A673 (cell line): ENCODE measurements around the gene RNF215. TPM values are rescaled to one million over a fixed set of nuclear protein-coding genes. Genes with fewer than 3 reads are reported as not detected.

Experiments used
- BruUV-seq: library from RNA; stranded (reverse); fragments of 400-500 nt; replicated peaks from 2 replicates; lab custom pipeline; 2021; lab: Mats Ljungman, UMichigan
- CTCF ChIA-PET: fragments of 300-600 bp; sonication (Branson Sonifier 250); formaldehyde crosslinking; loops from one replicate; lab custom pipeline; 2022; ENCODE audit warnings: antibody characterized with exemption; lab: Charles Lee
- POLR2A ChIA-PET: fragments of 300-600 bp; sonication (Branson Sonifier 250); formaldehyde crosslinking; loops from one replicate; lab custom pipeline; 2022; ENCODE audit warnings: antibody characterized with exemption; ENCODE audit not compliant: low non-redundant PET; lab: Charles Lee
- DNase-seq: peaks from one replicate; pipeline ENCODE4 v3.0.0-alpha.2; 2015; ENCODE audit warnings: low spot score
- H3K27ac ChIP-seq: fragments of 200-600 bp; sonication (generic); 2 replicates; pipeline ENCODE4 v1.5.1; 2016; ENCODE audit warnings: mixed run types, low read depth, mild to moderate bottlenecking, mixed read lengths, antibody characterized with exemption, low read length; ENCODE audit not compliant: poor library complexity, severe bottlenecking
- H3K27me3 ChIP-seq: fragments of 200-600 bp; sonication (generic); replicated peaks from 2 replicates; pipeline ENCODE4 v1.6.1; 2017; ENCODE audit warnings: mixed run types, low read depth, mild to moderate bottlenecking, mixed read lengths, antibody characterized with exemption, low read length; ENCODE audit not compliant: insufficient read depth, poor library complexity
- H3K36me3 ChIP-seq: fragments of 200-600 bp; sonication (generic); 2 replicates; pipeline ENCODE4 v1.6.1; 2016; ENCODE audit warnings: mixed run types, mild to moderate bottlenecking, mixed read lengths, antibody characterized with exemption, low read length; ENCODE audit not compliant: insufficient read depth, poor library complexity, severe bottlenecking
- H3K4me1 ChIP-seq: fragments of 200-600 bp; sonication (generic); 2 replicates; pipeline ENCODE4 v1.6.1; 2017; ENCODE audit warnings: mixed run types, mild to moderate bottlenecking, mixed read lengths, antibody characterized with exemption, low read length; ENCODE audit not compliant: insufficient read depth, poor library complexity, severe bottlenecking
- H3K4me3 ChIP-seq: fragments of 200-600 bp; sonication (generic); 2 replicates; pipeline ENCODE4 v1.5.1; 2016; ENCODE audit warnings: low read depth, mixed run types, mild to moderate bottlenecking, mixed read lengths, low read length; ENCODE audit not compliant: poor library complexity, severe bottlenecking
- H3K9me3 ChIP-seq: fragments of 200-600 bp; sonication (generic); 2 replicates; pipeline ENCODE4 v1.6.1; 2016; ENCODE audit warnings: mixed run types, low read depth, mild to moderate bottlenecking, mixed read lengths, antibody characterized with exemption, low read length; ENCODE audit not compliant: poor library complexity, severe bottlenecking
- CTCF ChIP-seq: fragments of 300-800, 200-600 bp; sonication (generic); conservative IDR thresholded peaks from 2 replicates; pipeline ENCODE4 v1.5.1; 2017; ENCODE audit warnings: low read depth, mild to moderate bottlenecking, antibody characterized with exemption, low read length, moderate library complexity, mixed read lengths
- EZH2 ChIP-seq: fragments of 200-600 bp; sonication (generic); IDR thresholded peaks from 2 replicates; pipeline ENCODE4 v1.6.1; 2017; ENCODE audit warnings: borderline replicate concordance, low read depth, mild to moderate bottlenecking, mixed read lengths, antibody characterized with exemption, low read length; ENCODE audit not compliant: poor library complexity, severe bottlenecking
- intact Hi-C: fragments of 100-400 bp; cut with micrococcal nuclease; formaldehyde crosslinking; loops from one replicate; pipeline ENCODE4 v1.10.0; 2022; ENCODE audit not compliant: unreplicated experiment
- total RNA-seq: library from RNA; stranded (reverse); gene quantifications from 2 replicates; pipeline ENCODE4 v1.2.3, GENCODE V29; 2021

The RNF215 gene
- total RNA-seq, 1 experiment from 2014 or later = 18.9 TPM

- ChIA-PET CTCF (interaction anchor here (0.5 to 0.6 kb wide), 2 partner anchors 31 to 68 kb away, joined by 3 read pairs; no protein-coding TSS in a partner anchor), POLR2A (interaction anchor here (0.6 to 0.7 kb wide), 3 partner anchors 35 to 792 kb away, joined by 3 to 4 read pairs (median 3); no protein-coding TSS in a partner anchor)
- peaks cover 16% of the 10 kb centered on the region for H3K36me3 ChIP-seq
- no TSS peak for BruUV-seq
- no peaks in the 10 kb centered on the region for H3K9me3 ChIP-seq
- H3K4me1 ChIP-seq = peaks cover 22% of the 10 kb centered on the region
- intact Hi-C loops = no loop called here
- DNase-seq = peak; percentile 96
- H3K27ac ChIP-seq = peak within 1 kb of the TSS; percentile 97
- TF ChIP-seq CTCF (no peak), EZH2 (no peak)
- H3K27me3 ChIP-seq = no peaks in the 10 kb centered on the region
- H3K4me3 ChIP-seq = peak within 1 kb of the TSS; percentile 82
These were observed 30.6 kb downstream of the RNF215 start, which contains the start of the genes CCDC157 and SF3A1 for GRCh38 chr22:30356449-30357235. CCDC157 (plus strand) TSS chr22:30357007; CDS start chr22:30366001, 8,994 bp downstream. SF3A1 (minus strand) TSS chr22:30356894; CDS start chr22:30356792, 102 bp downstream.

GRCh38 chr22:30354644-30355043 lies 32.6 kb downstream of the RNF215 start:
- Histone ChIP-seq H3K4me3 (no peak overlapping the region), H3K27me3 (no peaks in the 10 kb centered on the region), H3K27ac (no peak overlapping the region), H3K9me3 (no peaks in the 10 kb centered on the region), H3K36me3 (peaks cover 34% of the 10 kb centered on the region), H3K4me1 (peaks cover 22% of the 10 kb centered on the region)
- no peak for DNase-seq
- intact Hi-C loops = no loop called here
- ChIA-PET CTCF (no interaction called here), POLR2A (no interaction called here)
- no TSS peak for BruUV-seq
- no peak for TF ChIP-seq EZH2
- no peak for TF ChIP-seq CTCF

GRCh38 chr22:30351226-30351625 lies 36.0 kb downstream of the RNF215 start:
- no peak overlapping the region for H3K4me3 ChIP-seq
- intact Hi-C loops = no loop called here
- ChIA-PET POLR2A (no interaction called here), CTCF (no interaction called here)
- TF ChIP-seq CTCF = no peak
- no peak for TF ChIP-seq EZH2
- peaks cover 13% of the 10 kb centered on the region for H3K4me1 ChIP-seq
- no peaks in the 10 kb centered on the region for H3K27me3 ChIP-seq
- DNase-seq = no peak
- H3K27ac ChIP-seq = no peak overlapping the region
- H3K9me3 ChIP-seq = no peaks in the 10 kb centered on the region
- H3K36me3 ChIP-seq = peaks cover 64% of the 10 kb centered on the region
- BruUV-seq = no TSS peak
